ENCODE results near the gene SNORC.
"Not testable (repeated sequence)": the region's sequence is repeated elsewhere in the genome, so short reads cannot be mapped to it uniquely, and the experiment has no call there.

The SNORC gene

GRCh38 chr2:232897598-232898408 is 27.7 kb downstream of the SNORC start:
- DNase-seq: no peak

DNA sequence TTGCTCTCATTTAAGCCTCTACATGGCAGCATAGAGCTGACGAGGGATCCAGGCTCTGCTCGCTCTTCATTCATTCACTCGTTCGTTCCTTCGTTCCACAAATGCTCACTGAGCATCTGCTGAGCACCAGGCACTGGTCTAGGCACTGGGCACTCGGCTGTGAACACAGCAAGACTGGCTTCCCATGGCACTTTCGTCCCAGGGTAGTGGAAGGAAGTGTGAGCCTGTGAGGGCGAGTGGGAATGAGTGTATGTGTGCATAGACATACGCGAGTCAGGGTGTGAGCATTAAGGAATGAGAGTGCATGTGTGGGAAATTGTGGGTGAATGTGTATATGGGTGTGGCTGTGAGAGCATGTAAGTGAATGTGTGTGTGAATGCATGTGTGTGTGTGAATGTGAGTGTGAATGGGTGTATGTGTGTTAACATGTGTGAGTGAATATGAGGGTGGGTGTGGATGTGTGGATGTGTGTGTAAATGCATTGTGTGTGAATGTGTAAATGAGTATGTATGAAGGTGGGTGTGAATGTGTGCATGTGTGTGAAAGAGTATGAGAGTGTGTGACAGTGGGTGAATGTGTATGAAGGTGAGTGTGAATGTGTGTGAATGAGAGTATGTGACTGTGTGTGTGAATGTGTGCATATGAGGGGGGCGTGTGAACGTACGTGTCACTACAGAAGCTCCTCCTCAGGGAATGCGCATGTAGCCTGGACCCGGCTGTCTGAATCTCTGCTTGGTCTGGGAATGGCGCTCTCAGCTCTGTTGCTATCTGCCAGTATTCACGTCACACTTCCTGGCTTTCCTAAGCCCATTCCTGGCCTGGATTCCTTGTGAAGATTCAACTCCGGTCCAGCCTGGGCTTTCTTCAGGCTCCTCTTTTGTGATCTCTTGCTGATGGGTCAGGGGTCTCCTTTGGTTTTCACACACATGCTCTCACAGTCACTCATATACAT is 28.8 kb downstream of the SNORC start:
- DNase-seq: no peak

- no peak for DNase-seq
Measured at GRCh38 chr2:232900811-232901735, 31.0 kb downstream of the SNORC start.

DNA sequence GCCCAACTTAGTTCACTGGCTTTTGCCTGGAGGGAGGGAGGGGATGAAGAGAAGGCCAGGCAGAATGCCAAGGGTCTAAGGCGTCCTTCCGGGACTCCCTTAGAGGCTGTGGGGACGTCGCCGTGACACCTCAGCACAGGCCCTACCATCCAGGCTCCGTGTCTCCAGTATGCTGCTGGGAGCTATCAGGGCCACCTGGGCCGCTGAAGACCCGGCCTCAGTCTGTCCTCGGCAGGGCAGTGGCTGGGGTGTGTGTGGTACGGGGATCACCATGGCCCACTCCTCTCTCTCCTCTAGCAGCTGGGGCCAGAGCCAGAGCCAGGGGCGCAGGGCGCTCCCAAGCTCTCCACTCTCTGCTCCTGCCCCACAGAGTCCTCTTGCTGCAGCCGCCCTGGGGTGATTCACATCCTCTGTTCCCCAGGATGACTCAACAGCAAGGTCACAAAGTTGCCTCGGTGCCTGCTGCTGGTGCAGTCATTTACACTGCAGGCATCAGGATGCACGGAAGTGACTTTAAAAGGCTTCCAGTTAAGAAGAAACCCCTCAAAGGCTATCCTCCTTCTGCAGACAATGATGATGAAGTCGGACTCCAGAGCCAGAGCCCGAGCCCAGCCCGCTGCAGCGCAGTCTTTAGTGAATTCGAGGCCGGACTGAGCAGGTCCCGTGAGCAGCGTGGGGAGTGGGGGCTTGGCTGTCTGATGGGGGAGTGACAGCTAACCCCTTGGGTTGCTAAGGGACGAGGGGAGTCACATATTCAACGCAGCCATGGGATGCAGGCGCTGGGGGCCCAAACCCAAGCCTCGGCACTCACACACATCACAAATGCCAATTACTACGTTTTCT is 31.9 kb downstream of the SNORC start:
- DNase-seq: peak; percentile 41

- DNase-seq: no peak
Measured at GRCh38 chr2:232903989-232904388, 33.9 kb downstream of the SNORC start.

DNA sequence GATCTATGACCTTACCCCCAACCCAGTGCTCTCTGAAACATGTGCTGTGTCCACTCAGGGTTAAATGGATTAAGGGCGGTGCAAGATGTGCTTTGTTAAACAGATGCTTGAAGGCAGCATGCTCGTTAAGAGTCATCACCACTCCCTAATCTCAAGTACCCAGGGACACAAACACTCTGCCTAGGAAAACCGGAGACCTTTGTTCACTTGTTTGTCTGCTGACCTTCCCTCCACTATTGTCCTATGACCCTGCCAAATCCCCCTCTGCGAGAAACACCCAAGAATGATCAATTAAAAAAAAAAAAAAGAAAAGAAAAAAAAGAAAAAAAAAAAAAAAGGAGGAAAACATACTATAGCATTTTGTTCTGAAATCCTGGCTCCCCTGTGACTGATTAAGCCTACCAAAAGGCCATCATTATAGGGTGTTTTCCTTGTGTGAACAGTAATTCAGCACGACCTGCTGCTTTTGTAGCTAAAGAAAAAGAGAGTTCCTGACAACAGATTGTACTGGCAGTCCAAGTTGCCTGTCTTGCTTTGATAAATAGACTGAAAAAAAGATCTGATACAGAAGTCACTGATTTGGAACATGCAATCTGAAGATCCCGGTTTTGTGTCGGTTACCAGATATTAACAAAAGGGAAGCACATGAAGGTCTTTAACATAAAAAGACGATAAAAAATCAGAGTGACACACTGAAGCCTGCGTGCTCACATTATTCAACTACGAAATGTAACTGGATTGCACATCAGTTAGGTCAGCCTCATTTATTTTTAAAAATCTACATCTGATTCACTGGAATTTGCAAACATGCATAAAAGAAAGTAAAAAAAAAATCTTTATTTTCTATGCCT is 37.0 kb downstream of the SNORC start:
- not testable (repeated sequence) for DNase-seq

- not testable (repeated sequence) for DNase-seq
Measured at GRCh38 chr2:232907718-232908085, 37.6 kb downstream of the SNORC start.

GRCh38 chr2:232908695-232909094 is 38.6 kb downstream of the SNORC start:
- no peak for DNase-seq

DNA sequence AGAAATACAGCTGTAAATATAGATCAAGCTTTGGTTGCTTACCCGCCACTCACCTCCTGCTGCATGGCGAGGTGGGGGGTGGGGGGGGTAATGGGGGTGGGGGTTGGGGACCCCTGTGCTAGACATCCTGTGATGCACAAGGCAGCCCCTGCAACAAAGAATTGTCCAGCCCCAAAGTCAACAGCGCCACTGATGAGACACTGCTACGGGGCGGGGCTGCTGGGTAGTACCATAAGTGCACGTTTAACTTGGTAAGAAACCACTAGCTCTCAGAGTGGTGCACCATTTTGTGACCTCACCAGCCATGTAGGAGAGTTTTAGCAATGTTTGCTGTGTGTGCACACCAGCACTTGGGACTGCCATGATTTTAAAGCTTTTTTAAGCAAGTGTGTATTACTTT is 40.3 kb downstream of the SNORC start:
- no peak for DNase-seq

DNA sequence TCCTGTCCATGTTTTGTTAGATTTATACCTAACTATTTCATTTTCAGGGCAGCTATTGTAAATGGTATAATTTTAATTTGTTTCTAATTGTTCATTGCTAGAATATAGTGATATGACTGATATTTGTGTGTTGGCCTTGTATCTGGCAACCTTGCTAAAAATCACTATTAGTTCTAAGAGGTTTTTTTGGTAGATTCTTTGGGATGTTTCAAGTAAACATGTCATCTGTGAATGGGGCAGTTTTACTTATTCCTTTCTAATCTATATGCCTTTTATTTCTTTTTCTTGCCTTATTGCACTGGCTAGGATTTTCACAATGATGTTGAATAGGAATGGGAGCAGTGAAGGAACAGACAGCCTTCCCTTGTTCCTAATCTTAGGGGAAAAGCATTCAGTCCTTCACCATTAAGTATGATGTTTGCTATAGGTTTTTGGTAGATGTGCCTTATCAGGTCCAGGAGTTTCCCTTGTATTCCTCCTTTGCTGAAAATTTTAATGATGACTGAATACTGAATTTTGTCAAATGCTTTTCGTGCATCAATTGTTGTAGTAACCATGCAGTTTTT is 41.7 kb downstream of the SNORC start:
- no peak for DNase-seq

GRCh38 chr2:232913903-232914302 is 43.8 kb downstream of the SNORC start:
- no peak for DNase-seq

DNA sequence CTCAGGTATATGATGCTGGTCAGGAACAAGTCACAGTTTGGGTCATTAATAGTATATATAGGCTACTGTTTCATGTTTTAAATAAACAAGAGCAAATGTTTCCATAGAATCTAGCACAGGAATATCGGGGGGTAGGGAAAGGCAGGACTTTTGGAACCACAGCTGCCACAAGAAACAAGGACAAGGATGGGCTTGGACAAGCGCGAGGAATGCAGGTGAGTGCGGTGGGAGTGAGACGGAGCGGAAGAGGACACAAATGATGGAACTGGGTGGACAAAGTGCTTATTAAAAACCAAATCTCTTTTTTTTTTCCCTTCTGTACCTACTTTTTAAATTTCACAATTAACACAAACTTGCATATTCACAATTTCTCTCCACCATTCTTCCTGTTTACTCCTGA is 49.1 kb downstream of the SNORC start:
- no peak for DNase-seq

DNA sequence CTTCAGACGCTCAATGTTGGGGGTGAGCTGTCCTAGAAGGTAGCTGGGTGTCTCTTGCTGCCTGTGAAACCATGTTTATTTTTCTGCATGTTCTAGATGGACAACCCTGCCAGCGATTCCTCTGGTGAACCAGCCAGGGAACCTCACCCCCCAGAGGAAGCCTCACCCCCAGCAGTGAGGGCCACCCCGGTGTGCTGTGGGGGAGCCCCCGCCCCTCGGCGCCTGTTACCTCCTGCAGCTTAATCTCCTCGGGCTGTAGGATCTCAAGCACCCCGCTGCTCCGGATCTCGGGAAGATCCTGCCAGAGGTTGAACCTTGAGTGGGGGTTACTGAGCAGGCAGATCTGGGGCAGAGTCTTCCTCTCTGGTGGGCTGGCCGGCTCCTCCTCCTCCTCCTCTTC is 50.0 kb downstream of the SNORC start:
- DNase-seq: no peak

GRCh38 chr2:232920760-232921159 is 50.7 kb downstream of the SNORC start:
- no peak for DNase-seq

- no peak for DNase-seq
Measured at GRCh38 chr2:232924433-232924832, 54.4 kb downstream of the SNORC start.

GRCh38 chr2:232925153-232925820 is 55.2 kb downstream of the SNORC start:
- no peak for DNase-seq

DNA sequence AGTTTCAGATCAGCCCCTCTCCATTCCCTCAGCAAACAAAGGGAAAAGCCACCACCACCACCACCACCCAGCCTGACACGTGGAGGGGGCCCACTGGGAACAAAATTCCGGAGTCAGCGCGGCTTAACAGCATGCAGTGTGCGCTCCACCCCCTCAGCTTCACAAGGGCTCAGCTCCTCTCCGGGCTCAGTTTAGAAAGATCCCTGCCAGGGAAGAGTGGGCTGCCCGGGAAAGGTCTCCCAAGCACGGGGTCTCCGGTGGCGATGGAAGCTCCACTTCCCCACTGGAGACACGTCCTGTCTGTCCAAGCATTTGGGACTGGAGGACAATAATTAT is 55.7 kb downstream of the SNORC start:
- no peak for DNase-seq

- no peak for DNase-seq
Measured at GRCh38 chr2:232926431-232926939, 56.4 kb downstream of the SNORC start.

- DNase-seq: no peak
Measured at GRCh38 chr2:232927032-232927792, 57.1 kb downstream of the SNORC start.
